MM.1S (cell line): ENCODE results near the gene LHPP.

Experiments
- EZH2 ChIP-seq: fragments of 300-600 bp; sonication (generic); optimal IDR thresholded peaks from 2 replicates; pipeline ENCODE3; 2017; ENCODE audit warnings: low read depth, mild to moderate bottlenecking, antibody characterized with exemption, low read length, mixed read lengths
- TF ChIP-seq, protein P1 (sequence below): fragments of 300-600 bp; sonication (generic); IDR thresholded peaks from 2 replicates; pipeline ENCODE4 v1.5.1; 2016; ENCODE audit warnings: antibody characterized with exemption, low read length, mixed read lengths

DNA sequence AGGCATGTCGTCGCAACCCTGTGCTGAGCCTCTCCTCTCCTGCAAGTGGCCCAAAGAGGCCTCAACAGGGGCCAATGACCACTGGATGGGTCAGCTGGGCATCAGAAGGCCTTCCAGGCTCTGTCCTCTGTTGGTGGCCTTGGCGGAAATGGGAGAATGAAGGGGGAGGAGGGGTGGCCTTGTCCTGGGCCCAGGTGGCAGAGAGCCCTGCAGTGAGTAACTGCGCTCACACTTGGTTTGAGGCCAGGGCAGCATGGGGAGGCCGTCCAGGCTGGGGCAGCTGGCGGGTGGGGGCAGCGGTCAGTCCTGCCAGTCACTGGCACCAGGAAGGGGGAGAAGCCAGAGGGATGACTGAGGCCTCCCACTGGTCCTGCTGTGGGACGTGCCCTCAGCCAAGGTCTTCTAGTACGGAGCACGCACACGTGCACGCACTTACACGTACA lies 59.8 kb downstream of the LHPP start:
- TF ChIP-seq, protein P1, sequence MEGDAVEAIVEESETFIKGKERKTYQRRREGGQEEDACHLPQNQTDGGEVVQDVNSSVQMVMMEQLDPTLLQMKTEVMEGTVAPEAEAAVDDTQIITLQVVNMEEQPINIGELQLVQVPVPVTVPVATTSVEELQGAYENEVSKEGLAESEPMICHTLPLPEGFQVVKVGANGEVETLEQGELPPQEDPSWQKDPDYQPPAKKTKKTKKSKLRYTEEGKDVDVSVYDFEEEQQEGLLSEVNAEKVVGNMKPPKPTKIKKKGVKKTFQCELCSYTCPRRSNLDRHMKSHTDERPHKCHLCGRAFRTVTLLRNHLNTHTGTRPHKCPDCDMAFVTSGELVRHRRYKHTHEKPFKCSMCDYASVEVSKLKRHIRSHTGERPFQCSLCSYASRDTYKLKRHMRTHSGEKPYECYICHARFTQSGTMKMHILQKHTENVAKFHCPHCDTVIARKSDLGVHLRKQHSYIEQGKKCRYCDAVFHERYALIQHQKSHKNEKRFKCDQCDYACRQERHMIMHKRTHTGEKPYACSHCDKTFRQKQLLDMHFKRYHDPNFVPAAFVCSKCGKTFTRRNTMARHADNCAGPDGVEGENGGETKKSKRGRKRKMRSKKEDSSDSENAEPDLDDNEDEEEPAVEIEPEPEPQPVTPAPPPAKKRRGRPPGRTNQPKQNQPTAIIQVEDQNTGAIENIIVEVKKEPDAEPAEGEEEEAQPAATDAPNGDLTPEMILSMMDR = no peak
- TF ChIP-seq EZH2 = no peak
